Urothelium cell line (cell line): ENCODE results near the gene BTBD16.

Experiments
- DNase-seq: peaks from one replicate; pipeline ENCODE4 v3.0.0; 2011; ENCODE audit warnings: low spot score, mixed read lengths
- FAIRE-seq: peaks from 2 replicates; lab custom pipeline; 2011; peaks lifted over from hg19 to GRCh38; lab: Jason Lieb, UNC

BTBD16 gene

GRCh38 chr10:122362621-122363020 lies 91.5 kb downstream of the BTBD16 start:
- FAIRE-seq (no peak), DNase-seq (no peak)

- DNase-seq = no peak
Observed at GRCh38 chr10:122363311-122363710, 92.2 kb downstream of the BTBD16 start.

GRCh38 chr10:122363722-122364463 lies 92.8 kb downstream of the BTBD16 start:
- DNase-seq = no peak
- FAIRE-seq = no peak

More at GRCh38 chr10:122363311-122363710, 92.2 kb downstream of the BTBD16 start:
- FAIRE-seq = no peak

- FAIRE-seq = no peak
- DNase-seq = no peak
Observed at GRCh38 chr10:122368502-122369254, 97.6 kb downstream of the BTBD16 start.

GRCh38 chr10:122373108-122373507 lies 102.0 kb downstream of the BTBD16 start:
- FAIRE-seq = no peak
- no peak for DNase-seq

GRCh38 chr10:122373721-122374120 lies 102.6 kb downstream of the BTBD16 start:
- DNase-seq (no peak), FAIRE-seq (no peak)

- FAIRE-seq = no peak
- peak; percentile 95 for DNase-seq
Observed at GRCh38 chr10:122374237-122374858, 103.3 kb downstream of the BTBD16 start, which contains the start of gene PLEKHA1. Gene PLEKHA1 (plus strand): TSS chr10:122374708. CDS start chr10:122393201, 18,493 bp downstream.

GRCh38 chr10:122374859-122375678 lies 104.0 kb downstream of the BTBD16 start:
- no peak for FAIRE-seq
- DNase-seq = peak; percentile 59

GRCh38 chr10:122375679-122376160 lies 104.6 kb downstream of the BTBD16 start:
- DNase-seq (no peak), FAIRE-seq (no peak)

GRCh38 chr10:122376364-122376961 lies 105.4 kb downstream of the BTBD16 start:
- FAIRE-seq (no peak), DNase-seq (no peak)

- DNase-seq (no peak), FAIRE-seq (no peak)
Observed at GRCh38 chr10:122379041-122379440, 107.9 kb downstream of the BTBD16 start.

- FAIRE-seq (no peak), DNase-seq (no peak)
Observed at GRCh38 chr10:122379537-122379936, 108.4 kb downstream of the BTBD16 start.

- FAIRE-seq (no peak), DNase-seq (no peak)
Observed at GRCh38 chr10:122380703-122381102, 109.6 kb downstream of the BTBD16 start.

GRCh38 chr10:122381680-122382079 lies 110.6 kb downstream of the BTBD16 start:
- FAIRE-seq (no peak), DNase-seq (no peak)

- DNase-seq (no peak), FAIRE-seq (no peak)
Observed at GRCh38 chr10:122386514-122386913, 115.4 kb downstream of the BTBD16 start.

- no peak for FAIRE-seq
- DNase-seq = no peak
Observed at GRCh38 chr10:122387572-122387971, 116.5 kb downstream of the BTBD16 start.
